ENCODE measurements around the gene BDH1.

DNA sequence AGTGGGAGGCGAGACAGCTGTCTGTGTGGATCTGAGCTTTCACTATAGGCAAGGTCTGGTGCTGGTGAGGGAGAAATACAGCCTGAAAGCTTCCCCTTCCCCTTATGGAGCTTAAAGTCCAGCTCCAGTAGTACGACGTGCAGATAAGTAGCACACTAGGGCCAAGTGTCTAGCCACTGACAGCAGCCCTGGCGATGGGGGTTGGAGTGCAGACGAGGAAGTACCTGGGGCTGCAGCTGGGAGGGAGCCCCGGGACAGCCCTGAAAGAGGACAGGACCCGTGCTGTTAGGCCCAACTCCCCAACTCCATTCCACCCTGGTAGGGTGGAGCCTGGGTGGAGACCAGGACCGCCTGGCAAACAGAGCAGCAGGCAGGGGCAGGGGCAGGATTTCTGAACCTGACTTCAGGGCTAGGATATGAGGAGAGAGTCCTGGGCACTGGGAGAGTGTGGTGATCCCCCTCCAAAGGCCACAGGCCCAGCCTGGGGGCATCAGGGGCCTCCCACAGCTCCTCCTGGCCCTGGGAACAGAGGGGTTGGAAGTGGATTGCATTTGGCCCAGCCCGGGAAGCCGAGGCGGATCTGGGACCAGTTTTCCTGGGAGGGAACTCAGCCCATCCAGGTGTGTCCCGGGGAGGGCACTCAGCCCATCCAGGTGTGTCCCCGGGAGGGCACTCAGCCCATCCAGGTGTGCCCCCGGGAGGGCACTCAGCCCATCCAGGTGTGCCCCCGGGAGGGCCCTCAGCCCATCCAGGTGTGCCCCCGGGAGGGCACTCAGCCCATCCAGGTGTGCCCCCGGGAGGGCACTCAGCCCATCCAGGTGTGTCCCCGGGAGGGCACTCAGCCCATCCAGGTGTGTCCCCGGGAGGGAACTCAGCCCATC lies 42.8 kb downstream of the BDH1 start:
- TF ChIP-seq SUZ12 (IDR thresholded peaks at IDR 0.05; ENCODE audit: extremely low read depth, insufficient read depth, insufficient read length) = no peak
- no peak for TF ChIP-seq ZNF274 (IDR thresholded peaks at IDR 0.05; ENCODE audit: low read depth, low read length)
- no peak for TF ChIP-seq YY1 (IDR thresholded peaks at IDR 0.05; ENCODE audit: insufficient read depth, insufficient read length)

All from NT2/D1 (cell line).